ENCODE measurements around the gene MGAT3.

- TF ChIP-seq POLR2A (IDR thresholded peaks at IDR 0.05; ENCODE audit: control extremely low read depth in 1 of 2, low read depth in 2 of 2, low read length in 2 of 2) (no peak), CTCF (IDR thresholded peaks at IDR 0.05; ENCODE audit: control extremely low read depth in 1 of 3, insufficient read depth in 1 of 3, low read depth in 1 of 3, low read length in 3 of 3) (no peak), TBP (IDR thresholded peaks at IDR 0.05; ENCODE audit: low read depth, low read length) (no peak)
Observed at GRCh38 chr22:39445678-39446077, 11.1 kb upstream of the MGAT3 start.

Data from H1 (cell line).